ENCODE measurements around the gene CELSR2. TPM values are rescaled to one million over a fixed set of nuclear protein-coding genes. Genes with fewer than 3 reads are reported as not detected.

The CELSR2 gene
- total and polyA plus RNA-seq, 10 donors, result 0.20 to 2.9 (median 1.1) TPM

- WGBS, 5 donors, result 77 to 83% (median 79%) methylated on average over 9 of the region's 9 CpGs
These were observed 40.4 kb upstream of the CELSR2 start for GRCh38 chr1:109208836-109209463.

GRCh38 chr1:109210058-109210457 lies 39.3 kb upstream of the CELSR2 start:
- TF ChIP-seq POLR2AphosphoS5 (IDR thresholded peaks at IDR 0.05) (no peak), POLR2A (IDR thresholded peaks at IDR 0.05) (no peak)
- TF ChIP-seq, protein P1, sequence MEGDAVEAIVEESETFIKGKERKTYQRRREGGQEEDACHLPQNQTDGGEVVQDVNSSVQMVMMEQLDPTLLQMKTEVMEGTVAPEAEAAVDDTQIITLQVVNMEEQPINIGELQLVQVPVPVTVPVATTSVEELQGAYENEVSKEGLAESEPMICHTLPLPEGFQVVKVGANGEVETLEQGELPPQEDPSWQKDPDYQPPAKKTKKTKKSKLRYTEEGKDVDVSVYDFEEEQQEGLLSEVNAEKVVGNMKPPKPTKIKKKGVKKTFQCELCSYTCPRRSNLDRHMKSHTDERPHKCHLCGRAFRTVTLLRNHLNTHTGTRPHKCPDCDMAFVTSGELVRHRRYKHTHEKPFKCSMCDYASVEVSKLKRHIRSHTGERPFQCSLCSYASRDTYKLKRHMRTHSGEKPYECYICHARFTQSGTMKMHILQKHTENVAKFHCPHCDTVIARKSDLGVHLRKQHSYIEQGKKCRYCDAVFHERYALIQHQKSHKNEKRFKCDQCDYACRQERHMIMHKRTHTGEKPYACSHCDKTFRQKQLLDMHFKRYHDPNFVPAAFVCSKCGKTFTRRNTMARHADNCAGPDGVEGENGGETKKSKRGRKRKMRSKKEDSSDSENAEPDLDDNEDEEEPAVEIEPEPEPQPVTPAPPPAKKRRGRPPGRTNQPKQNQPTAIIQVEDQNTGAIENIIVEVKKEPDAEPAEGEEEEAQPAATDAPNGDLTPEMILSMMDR (IDR thresholded peaks at IDR 0.05 in 8 of 11, conservative IDR thresholded peaks at IDR 0.05 in 3 of 11), result no peak
- H3K9me3 ChIP-seq, result no peaks in the 10 kb centered on the region
- H3K4me3 ChIP-seq, result no peak overlapping the region
- H3K36me3 ChIP-seq, result no peaks in the 10 kb centered on the region
- peaks cover 3 to 15% (median 10%) of the 10 kb centered on the region in 6 donors for H3K4me1 ChIP-seq
- intact Hi-C loops (cut with DNase I; ENCODE audit: low total_unique reads), result no loop called here
- H3K27me3 ChIP-seq (replicated peaks in 1 of 7), result no peaks in the 10 kb centered on the region
- DNase-seq, result no peak
- 84 to 91% (median 89%) methylated on average over 8 of the region's 8 CpGs for WGBS, 5 donors
- no peak overlapping the region for H3K27ac ChIP-seq

More at GRCh38 chr1:109208836-109209463, 40.4 kb upstream of the CELSR2 start:
- Histone ChIP-seq H3K9me3 (no peaks in the 10 kb centered on the region), H3K36me3 (no peaks in the 10 kb centered on the region), H3K4me1 (peaks cover 0 to 7% (median 5%) of the 10 kb centered on the region in 6 donors), H3K27me3 (replicated peaks in 1 of 7) (no peaks in the 10 kb centered on the region), H3K4me3 (no peak overlapping the region), H3K27ac (no peak overlapping the region)
- TF ChIP-seq, protein P1 (IDR thresholded peaks at IDR 0.05 in 8 of 11, conservative IDR thresholded peaks at IDR 0.05 in 3 of 11), result no peak
- TF ChIP-seq POLR2AphosphoS5 (IDR thresholded peaks at IDR 0.05), result no peak
- TF ChIP-seq POLR2A (IDR thresholded peaks at IDR 0.05), result no peak
- intact Hi-C loops (cut with DNase I; ENCODE audit: low total_unique reads), result no loop called here
- DNase-seq, result no peak

- Histone ChIP-seq H3K4me3 (peak overlapping the region; percentile 70 to 100 (median 93)), H3K27ac (peak overlapping the region; percentile 72 to 92 (median 86)), H3K27me3 (replicated peaks in 1 of 7) (no peaks in the 10 kb centered on the region), H3K36me3 (peaks cover 0 to 20% (median 0%) of the 10 kb centered on the region in 6 donors), H3K9me3 (no peaks in the 10 kb centered on the region), H3K4me1 (peaks cover 28 to 48% (median 39%) of the 10 kb centered on the region in 6 donors)
- WGBS, 5 donors, result 27 to 36% (median 31%) methylated on average over 8 to 10 of the region's 10 CpGs
- no peak for DNase-seq
- no peak for TF ChIP-seq POLR2AphosphoS5 (IDR thresholded peaks at IDR 0.05)
- TF ChIP-seq, protein P1 (IDR thresholded peaks at IDR 0.05 in 8 of 11, conservative IDR thresholded peaks at IDR 0.05 in 3 of 11), result no peak
- no peak for TF ChIP-seq POLR2A (IDR thresholded peaks at IDR 0.05)
- intact Hi-C loops (cut with DNase I; ENCODE audit: low total_unique reads), result no loop called here
These were observed 36.0 kb upstream of the CELSR2 start for GRCh38 chr1:109213345-109213823.

Measured in spleen (tissue), 11 donors.